ENCODE results near the gene HDGF. TPM values are rescaled to one million over a fixed set of nuclear protein-coding genes. Genes with fewer than 3 reads are reported as not detected.
A peak's percentile ranks its signal among the peaks of the same experiment; 100 is the strongest.

Gene HDGF
- total RNA-seq, 1 donor from 2014 or later, result 360 TPM

DNA sequence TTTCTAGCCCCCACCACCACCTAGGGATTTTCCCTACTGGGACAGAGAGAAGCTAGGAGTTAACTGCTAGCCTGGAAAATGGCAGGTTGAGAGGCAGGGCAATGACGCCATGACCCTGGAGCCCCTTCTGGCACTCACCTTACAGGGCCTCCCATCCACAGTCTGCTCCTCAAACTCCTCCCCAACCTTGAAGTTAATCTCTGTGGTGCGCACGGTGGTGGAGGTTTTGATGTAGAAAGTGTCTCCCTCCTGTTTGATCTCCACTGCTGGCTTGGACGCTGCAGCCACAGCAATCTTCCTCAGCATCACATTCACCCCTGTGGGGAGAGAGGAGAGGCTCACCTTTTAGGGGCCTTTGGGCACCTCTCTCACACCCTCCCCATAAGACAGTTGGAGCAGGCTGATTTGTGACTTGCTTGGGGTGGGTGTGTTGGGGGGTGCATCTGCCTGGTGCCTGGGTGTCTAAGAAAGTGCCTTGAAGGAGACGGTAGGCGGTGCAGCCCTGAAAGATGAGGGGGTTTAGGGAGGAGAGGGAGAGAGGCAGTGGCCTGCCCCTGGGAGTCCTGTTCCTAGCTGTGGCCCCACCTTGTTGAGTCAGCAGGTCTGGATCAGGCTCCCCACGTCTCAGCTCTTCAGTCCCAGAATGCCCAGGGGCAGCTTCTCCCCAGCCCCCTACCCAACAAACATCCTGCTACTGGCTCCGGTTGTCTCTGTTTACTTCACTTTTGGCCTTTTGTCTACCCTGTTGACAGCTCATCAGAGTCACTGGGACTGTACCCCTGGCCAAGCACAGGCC is 50.5 kb downstream of the HDGF start:
- Mint-ChIP-seq H3K36me3 (ENCODE audit: low read depth) (no peaks in the 10 kb centered on the region), H3K27me3 (peaks cover 47% of the 10 kb centered on the region), H3K4me1 (peaks cover 8% of the 10 kb centered on the region), H3K4me3 (no peak overlapping the region), H3K27ac (no peak overlapping the region), H3K9me3 (no peaks in the 10 kb centered on the region)
- intact Hi-C loops (cut with micrococcal nuclease), result no loop called here
- no peak for DNase-seq

GRCh38 chr1:156698995-156699394 is 52.5 kb downstream of the HDGF start:
- Mint-ChIP-seq H3K9me3 (no peaks in the 10 kb centered on the region), H3K27me3 (peaks cover 36% of the 10 kb centered on the region), H3K4me3 (no peak overlapping the region), H3K27ac (no peak overlapping the region), H3K36me3 (ENCODE audit: low read depth) (no peaks in the 10 kb centered on the region), H3K4me1 (no peaks in the 10 kb centered on the region)
- intact Hi-C loops (cut with micrococcal nuclease), result no loop called here
- no peak for DNase-seq

DNA sequence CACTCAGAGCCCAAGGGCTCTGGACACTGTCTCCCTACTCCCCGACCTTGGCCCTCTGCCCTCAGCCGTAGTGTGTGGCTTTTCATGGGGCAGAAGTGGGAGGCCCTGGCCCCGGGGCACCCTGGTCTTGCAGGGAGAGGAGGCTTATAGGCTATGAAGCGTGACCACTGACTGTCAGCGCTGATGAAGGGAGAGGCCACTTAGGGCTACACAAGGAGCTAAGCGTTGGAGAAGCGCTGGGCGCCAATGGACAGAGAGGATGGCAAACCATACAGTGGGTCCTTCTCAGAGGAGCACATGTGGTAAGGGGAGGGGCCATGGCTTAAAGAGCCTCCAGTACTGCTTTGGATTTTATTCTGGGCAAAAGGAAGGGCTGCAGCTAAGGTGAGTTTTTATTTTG is 54.0 kb downstream of the HDGF start:
- no peak overlapping the region for H3K4me3 Mint-ChIP-seq
- H3K27ac Mint-ChIP-seq, result no peak overlapping the region
- H3K36me3 Mint-ChIP-seq (ENCODE audit: low read depth), result no peaks in the 10 kb centered on the region
- H3K4me1 Mint-ChIP-seq, result peaks cover 3% of the 10 kb centered on the region
- peaks cover 39% of the 10 kb centered on the region for H3K27me3 Mint-ChIP-seq
- no peaks in the 10 kb centered on the region for H3K9me3 Mint-ChIP-seq
- no peak for DNase-seq
- intact Hi-C loops (cut with micrococcal nuclease), result no loop called here

DNA sequence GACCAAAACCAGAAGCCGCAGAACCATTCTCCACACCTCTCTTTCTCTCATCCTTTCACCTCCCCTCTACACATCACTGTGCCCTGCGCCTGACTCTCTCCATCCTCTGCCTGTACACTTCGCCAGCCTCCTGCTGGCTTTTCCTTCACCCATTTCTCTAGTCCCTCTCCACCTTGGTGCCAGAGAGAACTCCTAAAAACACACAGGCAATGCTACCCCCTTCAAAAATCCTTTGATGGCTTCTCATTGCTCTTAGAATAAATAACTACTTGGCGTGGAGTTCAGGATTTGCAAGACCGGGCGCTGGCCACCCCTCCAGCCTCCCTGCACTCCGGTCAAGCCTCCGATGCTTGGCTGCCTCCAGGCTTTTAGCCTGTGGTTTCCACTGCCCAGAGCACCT is 54.7 kb downstream of the HDGF start:
- Mint-ChIP-seq H3K9me3 (no peaks in the 10 kb centered on the region), H3K4me3 (no peak overlapping the region), H3K4me1 (peaks cover 11% of the 10 kb centered on the region), H3K27ac (peak overlapping the region; percentile 7), H3K36me3 (ENCODE audit: low read depth) (no peaks in the 10 kb centered on the region), H3K27me3 (peaks cover 46% of the 10 kb centered on the region)
- DNase-seq, result no peak
- intact Hi-C loops (cut with micrococcal nuclease), result no loop called here

- H3K4me3 Mint-ChIP-seq, result no peak overlapping the region
- peaks cover 18% of the 10 kb centered on the region for H3K4me1 Mint-ChIP-seq
- DNase-seq, result no peak
- H3K27me3 Mint-ChIP-seq, result peaks cover 61% of the 10 kb centered on the region
- H3K27ac Mint-ChIP-seq, result no peak overlapping the region
- no peaks in the 10 kb centered on the region for H3K36me3 Mint-ChIP-seq (ENCODE audit: low read depth)
- H3K9me3 Mint-ChIP-seq, result no peaks in the 10 kb centered on the region
- intact Hi-C loops (cut with micrococcal nuclease), result no loop called here
Observed at GRCh38 chr1:156694690-156694962, 56.8 kb downstream of the HDGF start.

DNA sequence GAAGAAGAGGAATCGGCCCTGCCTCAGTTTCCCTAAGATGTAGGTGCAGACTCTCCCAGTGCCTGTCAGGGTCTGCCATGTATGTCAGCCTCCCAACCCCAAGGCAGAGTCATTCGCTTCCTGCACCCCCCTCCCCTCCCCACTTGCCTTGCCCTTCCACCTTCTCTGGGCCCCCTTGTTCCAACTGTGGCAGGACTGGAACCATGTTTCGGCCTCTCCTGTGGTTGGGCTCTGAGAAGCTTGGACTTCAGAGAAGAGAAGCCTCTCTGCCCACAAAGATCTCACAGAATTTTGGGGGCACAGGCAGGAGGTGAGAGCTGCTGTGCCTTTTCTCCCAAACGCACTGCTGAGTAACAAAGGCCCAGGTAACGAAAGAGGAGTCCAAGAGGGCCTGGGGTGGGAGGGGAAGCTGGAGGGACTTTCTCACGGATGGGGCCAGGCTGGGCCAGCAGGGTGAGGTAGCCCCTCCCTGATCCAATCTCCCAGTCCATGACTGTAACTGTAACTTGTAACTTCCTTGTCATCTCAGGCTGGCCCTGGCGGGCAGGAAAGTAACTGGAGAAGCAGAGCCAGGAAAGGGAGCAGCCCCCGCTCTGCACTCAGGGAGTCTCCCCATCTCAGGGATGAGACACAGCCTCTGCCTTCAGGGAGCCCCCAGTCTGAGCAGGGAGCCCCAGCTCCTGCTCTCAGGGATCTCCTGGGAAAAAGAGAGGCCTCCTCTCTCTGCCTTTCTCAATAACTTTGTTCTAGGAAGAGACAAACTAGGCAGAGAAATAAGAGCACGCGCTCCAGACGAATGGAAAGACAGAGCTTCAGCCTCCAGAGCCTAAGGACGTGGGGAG is 57.4 kb downstream of the HDGF start:
- Mint-ChIP-seq H3K4me1 (peaks cover 22% of the 10 kb centered on the region), H3K9me3 (no peaks in the 10 kb centered on the region), H3K27me3 (peaks cover 65% of the 10 kb centered on the region), H3K36me3 (ENCODE audit: low read depth) (no peaks in the 10 kb centered on the region), H3K27ac (no peak overlapping the region), H3K4me3 (no peak overlapping the region)
- intact Hi-C loops (cut with micrococcal nuclease), result no loop called here
- no peak for DNase-seq

GRCh38 chr1:156692925-156693847 is 58.3 kb downstream of the HDGF start:
- Mint-ChIP-seq H3K27me3 (peaks cover 72% of the 10 kb centered on the region), H3K4me1 (peaks cover 22% of the 10 kb centered on the region), H3K9me3 (no peaks in the 10 kb centered on the region), H3K4me3 (no peak overlapping the region), H3K36me3 (ENCODE audit: low read depth) (no peaks in the 10 kb centered on the region), H3K27ac (no peak overlapping the region)
- no peak for DNase-seq
- intact Hi-C loops (cut with micrococcal nuclease), result no loop called here

DNA sequence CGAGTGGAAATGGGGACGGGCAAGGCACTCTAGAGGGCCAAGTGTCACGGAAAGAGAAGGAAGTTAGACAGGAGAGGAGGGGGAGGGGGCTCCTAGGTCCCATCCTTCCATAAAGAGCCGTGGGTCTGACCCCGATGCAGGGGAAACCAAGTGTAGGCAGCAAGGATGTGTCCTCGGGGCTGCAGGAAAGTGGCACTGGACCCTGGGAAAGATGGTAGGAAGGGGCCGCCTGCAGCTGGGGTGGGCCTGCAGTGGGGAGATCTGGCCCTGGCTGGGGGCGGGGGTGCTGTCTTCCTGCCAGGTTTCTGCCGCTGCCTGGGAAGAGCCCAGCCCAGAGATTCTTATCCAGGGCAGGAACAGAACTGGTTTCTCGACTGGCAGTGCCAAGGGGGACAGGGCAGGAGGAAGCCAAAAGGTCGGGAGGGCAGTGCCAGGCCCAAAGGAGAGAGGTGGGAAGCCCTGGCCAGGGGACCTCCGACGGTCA is 59.0 kb downstream of the HDGF start:
- intact Hi-C loops (cut with micrococcal nuclease), result no loop called here
- no peak for DNase-seq
- no peak overlapping the region for H3K4me3 Mint-ChIP-seq
- no peak overlapping the region for H3K27ac Mint-ChIP-seq
- H3K36me3 Mint-ChIP-seq (ENCODE audit: low read depth), result no peaks in the 10 kb centered on the region
- peaks cover 22% of the 10 kb centered on the region for H3K4me1 Mint-ChIP-seq
- H3K27me3 Mint-ChIP-seq, result peaks cover 70% of the 10 kb centered on the region
- H3K9me3 Mint-ChIP-seq, result no peaks in the 10 kb centered on the region

Other genes starting within 250 kb of the HDGF start
- 10.5 and 11.2 TPM in 2 replicates for gene IQGAP3, start 179.1 kb downstream of the HDGF start, total RNA-seq
- gene TTC24, start 172.0 kb downstream of the HDGF start, total RNA-seq, result 4.6 and 5.4 TPM in 2 replicates
- gene NAXE, start 159.9 kb downstream of the HDGF start, total RNA-seq, result 84.1 and 90.2 TPM in 2 replicates
- 99.0 and 99.2 TPM in 2 replicates for gene GPATCH4, start 150.2 kb downstream of the HDGF start, total RNA-seq
- not detected in 2 replicates for gene HAPLN2, start 132.3 kb downstream of the HDGF start, total RNA-seq
- gene BCAN, start 109.6 kb downstream of the HDGF start, total RNA-seq, result not detected in 2 replicates
- 0.05 TPM in 2 replicates for gene NES, start 74.3 kb downstream of the HDGF start, total RNA-seq
- gene CRABP2, start 46.1 kb downstream of the HDGF start, total RNA-seq, result 0.62 and 1.4 TPM in 2 replicates
- gene METTL25B, start 23.2 kb downstream of the HDGF start, total RNA-seq, result 35.9 and 40.5 TPM in 2 replicates
- gene ISG20L2, start 22.9 kb downstream of the HDGF start, total RNA-seq, result 75.4 and 83.1 TPM in 2 replicates
- gene MRPL24, start 10.6 kb downstream of the HDGF start, total RNA-seq, result 134 and 135 TPM in 2 replicates
- 106 and 120 TPM in 2 replicates for gene PRCC, start 15.9 kb upstream of the HDGF start, total RNA-seq
- 277 and 282 TPM in 2 replicates for gene SH2D2A, start 65.2 kb upstream of the HDGF start, total RNA-seq
- gene INSRR, start 107.4 kb upstream of the HDGF start, total RNA-seq, result 0.68 and 0.71 TPM in 2 replicates
- 54.3 and 61.2 TPM in 2 replicates for gene NTRK1, start 109.2 kb upstream of the HDGF start, total RNA-seq
- gene PEAR1, start 142.0 kb upstream of the HDGF start, total RNA-seq, result 0.09 and 0.21 TPM in 2 replicates
- not detected in 2 replicates for gene LRRC71, start 169.0 kb upstream of the HDGF start, total RNA-seq

All from activated CD4-positive, alpha-beta T cell treated with anti-CD3 and anti-CD28 coated beads, Interleukin-2, amount 10 ng/mL, durations not matched to agents 24 days and 14 days (primary cell).